HG03097 (cell line): Measurements from ENCODE around the gene CDCA8.
"Not testable (repeated sequence)": the region's sequence is repeated elsewhere in the genome, so short reads cannot be mapped to it uniquely, and the experiment has no call there.

Source experiments
- ATAC-seq: cut with Tn5 transposase; IDR thresholded peaks from one replicate; pipeline ENCODE4 v1.9.1; 2021; ENCODE audit not compliant: unreplicated experiment, low FRiP score

CDCA8 gene

DNA sequence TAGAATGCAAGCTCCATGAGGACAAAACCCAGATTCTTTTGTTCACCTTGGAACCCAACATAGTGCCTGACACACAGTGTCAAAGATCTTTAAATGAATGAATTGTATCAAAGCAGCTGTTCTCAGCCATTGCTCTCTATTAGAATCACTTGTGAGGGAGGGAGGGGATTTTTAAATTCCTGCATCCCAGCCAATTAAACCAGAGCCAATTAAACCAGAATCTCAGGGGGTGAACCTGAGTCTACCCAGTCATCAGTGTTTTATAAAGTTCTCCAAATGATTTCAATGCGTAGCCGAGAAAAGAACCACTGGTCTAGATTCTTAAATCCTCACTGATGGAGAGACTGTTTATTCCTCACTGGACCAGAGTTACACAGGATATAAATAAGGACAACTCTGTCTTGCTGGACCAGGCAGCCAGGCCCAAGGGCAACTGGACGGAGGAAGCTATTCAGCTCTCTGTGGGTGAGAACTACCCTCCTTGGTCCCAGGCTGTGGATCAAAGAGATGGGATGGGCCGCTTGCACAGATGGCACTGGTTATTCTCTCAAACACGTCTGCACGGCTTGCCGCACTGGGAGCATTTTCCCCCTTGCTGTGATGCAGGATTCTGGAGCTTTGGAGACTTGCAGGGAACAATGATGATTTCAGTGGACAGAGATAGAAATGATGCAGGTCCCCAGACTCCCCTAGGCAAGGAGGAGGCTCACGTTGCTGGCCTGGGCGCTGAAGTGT lies 20.0 kb upstream of the CDCA8 start:
- ATAC-seq: no peak

DNA sequence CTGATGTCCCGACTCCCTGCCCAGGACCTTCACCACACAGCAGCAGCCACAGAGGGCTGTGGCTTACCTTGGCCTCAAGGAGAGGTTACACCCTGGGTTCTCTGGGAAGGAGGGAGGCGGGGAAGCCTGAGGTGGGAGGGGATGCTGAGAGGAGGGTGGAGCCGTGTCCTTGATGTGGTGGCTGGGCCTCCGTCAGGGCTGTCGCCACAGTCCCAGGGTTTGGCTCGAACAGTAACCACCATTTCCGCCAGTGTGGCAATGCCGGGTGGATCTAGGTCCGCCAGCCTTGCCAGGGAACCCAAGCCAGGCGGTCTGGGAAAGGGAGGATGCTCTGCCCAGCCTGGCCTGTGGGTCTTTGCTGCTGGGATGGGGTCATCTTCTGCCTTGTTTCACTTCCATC lies 18.4 kb upstream of the CDCA8 start:
- no peak for ATAC-seq

DNA sequence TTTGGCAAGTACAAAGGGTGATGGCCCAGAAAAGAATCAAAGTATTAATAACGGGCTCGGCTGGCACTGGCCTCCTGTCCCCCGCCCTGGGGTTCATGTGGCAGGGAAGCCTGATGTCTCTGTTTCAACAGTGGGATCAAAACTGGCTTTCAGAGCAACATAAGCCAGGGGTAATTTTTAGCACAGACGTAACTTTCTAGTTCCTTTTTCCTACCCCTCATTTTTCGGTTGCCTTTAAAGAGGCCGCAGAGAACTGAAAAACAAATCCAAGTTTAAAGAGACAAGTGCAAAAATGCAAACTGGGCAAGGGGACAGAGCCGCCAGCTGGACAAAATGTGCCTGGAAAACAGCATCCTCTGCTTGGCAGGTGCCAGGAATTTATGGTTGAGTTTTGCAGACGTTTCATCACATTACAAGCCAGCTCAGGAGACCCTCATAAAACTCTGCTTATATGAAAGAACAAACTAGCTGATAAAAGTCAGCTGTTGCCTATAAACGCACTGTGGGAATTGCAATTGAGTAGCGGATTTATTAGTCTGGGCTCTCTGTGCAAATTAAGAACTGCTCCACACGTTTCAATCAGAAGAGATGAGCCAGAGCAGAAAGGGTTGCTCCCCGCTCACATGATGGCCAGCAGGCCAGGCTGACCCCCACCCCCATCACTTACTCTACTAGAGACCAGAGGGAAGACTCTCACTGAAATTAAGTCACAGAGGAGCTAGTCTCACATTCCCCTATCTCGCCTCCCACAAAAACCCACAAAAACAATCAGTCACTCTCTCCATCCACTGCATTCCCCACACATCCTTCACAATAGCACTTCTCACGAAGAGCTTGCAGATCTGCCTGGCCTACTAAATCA lies 15.8 kb upstream of the CDCA8 start:
- ATAC-seq: no peak

DNA sequence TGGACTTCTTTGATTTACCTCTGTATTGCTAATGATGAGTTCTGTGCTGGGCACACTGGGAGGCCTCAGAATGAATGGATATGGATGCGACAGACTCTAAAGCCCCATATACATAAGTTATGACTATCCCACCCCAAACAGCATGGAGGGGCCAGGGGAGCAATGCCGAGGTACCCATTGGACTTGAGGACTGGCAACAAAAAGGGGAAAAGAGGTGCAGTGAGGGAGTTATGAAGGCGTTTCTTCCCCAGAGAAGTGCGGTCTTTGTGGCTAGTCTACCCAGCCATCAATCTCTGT lies 15.2 kb upstream of the CDCA8 start:
- ATAC-seq: no peak

DNA sequence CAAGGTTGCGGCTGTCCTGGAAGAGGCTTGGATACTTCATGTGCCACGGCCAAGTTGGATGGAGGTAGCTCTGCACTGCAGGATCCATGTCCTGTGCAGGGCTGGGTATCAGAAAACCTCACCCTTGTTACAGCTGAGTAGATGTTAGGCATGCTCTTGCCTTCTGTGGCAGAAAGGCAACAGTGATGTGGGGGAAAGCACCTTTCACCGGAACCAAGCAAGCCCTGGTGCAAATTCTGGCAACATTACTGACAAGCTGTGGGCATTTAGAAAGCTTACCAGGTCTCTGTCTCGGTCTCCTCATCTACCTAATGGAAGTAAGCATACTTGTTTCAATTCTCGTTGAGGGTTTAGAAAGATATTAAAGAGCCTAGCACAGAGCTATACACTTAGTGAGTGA lies 14.5 kb upstream of the CDCA8 start:
- ATAC-seq: no peak

DNA sequence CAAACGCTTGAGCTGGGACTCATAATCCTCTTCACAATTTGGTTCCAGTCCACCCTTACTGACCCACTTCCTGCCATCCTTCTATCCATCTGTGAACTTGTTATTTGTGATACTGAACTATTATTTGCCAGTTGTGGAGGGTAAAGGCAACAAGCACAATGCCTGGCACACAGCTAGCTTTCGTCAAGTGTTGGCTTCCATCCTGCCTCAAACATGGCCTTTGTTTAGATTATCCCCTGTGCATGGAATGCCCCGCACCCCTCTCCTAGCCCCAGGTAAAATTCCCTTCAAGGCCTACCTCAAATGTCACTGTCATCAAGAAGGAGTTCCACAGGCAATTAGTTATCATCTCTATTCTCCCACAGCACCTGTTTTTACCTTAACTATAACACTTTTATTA lies 11.4 kb upstream of the CDCA8 start:
- no peak for ATAC-seq

DNA sequence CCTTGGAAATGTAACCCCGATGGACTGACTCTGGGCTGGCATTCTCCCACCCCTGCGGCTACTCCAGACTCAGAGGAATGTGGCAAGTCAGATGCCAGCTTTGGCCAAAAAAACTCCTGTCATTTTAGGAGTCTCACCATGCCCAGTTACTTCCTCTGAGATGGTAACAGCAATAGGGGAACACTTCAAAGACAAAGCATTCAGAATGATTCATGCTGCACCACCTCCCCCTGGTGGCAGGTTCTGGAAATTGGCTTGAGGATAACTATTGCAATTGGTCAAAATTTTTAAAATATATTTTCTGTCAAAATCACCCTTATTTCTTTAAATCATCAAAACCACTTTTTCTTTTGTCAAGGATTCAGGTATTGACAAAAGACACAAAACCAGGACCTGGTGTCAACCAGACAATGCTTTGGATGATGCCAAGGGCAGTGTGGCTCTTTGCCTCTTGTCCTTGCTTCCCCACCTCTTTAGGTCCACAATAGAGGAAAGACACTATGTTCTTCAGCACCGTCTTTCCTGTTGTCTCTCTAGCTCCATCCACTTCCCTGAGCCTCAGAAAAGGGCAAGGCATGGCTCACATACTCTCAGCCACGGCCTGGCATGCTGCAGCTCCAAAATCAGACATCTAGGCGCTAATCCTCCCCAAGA lies 9.9 kb upstream of the CDCA8 start:
- ATAC-seq: no peak

DNA sequence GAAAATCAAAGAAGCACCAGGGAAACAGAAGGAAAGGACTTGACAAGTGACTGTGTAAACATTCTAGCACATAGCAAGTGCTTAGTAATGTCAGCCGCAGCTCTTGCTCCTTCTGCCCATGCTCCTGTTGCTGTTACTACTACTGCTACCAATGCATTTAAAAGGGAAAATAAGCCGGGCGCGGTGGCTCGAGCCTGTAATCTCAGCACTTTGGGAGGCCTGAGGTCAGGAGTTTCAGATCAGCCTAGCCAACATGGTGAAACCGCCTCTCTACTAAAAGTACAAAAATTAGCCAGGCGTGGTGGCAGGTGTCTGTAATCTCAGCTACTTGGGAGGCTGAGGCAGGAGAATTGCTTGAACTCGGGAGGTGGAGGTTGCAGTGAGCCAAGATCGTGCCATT lies 8.1 kb upstream of the CDCA8 start:
- ATAC-seq: not testable (repeated sequence)

DNA sequence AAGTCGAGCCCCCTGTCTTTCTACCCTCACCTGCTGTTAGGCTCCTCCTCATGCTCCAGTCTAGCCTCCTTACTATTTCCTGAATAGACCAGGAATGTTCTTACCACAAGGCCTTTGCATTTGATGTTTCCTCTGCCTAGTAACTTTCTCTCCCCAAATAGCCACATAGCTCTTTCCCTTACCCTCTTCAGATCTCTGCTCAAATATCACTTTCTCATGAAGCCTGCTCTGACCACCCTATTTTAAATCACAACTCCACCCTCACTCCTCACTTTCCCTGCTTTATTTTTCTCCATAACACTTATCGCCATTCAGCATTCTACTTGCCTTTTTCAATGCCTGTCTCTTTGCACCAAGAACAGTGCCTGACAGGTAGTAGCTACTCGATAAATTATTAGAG lies 6.6 kb upstream of the CDCA8 start:
- no peak for ATAC-seq

DNA sequence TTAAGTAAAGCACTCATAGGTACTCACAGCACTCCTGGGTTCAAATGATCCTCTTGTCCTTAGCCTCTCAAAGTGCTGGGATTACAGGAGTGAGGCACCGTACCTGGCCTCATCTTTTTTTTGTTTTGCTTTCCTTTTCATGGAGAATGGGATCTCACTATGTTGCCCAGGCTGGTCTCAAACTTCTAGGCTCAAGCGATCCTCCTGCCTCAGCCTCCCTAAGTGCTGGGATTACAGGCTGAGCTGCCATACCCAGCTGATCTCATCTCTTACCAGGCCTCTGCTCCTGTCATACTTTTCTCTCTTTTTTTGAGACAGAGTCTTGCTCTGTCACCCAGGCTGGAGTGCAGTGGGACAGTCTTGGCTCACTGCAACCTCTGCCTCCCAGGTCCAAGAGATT lies 4.6 kb upstream of the CDCA8 start:
- ATAC-seq: not testable (repeated sequence)

DNA sequence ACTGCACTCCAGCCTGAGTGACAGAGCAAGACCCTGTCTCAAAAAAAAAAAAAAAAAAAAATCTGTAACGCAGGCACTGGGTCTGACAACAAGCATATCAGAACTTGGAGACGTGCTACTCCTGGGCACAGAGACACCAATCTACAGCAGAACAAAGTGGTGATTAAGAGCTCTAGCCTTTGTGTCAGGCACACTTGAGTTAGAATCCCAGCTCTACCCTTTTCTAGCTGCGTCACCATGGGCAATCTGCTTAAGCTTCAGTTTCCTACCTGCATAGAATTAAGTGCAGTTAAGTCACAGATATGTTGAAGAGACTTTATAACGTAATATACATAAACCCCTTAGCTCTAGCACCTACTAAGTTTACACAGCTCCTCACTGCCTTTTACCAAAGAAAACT lies 3.4 kb upstream of the CDCA8 start:
- ATAC-seq: no peak

DNA sequence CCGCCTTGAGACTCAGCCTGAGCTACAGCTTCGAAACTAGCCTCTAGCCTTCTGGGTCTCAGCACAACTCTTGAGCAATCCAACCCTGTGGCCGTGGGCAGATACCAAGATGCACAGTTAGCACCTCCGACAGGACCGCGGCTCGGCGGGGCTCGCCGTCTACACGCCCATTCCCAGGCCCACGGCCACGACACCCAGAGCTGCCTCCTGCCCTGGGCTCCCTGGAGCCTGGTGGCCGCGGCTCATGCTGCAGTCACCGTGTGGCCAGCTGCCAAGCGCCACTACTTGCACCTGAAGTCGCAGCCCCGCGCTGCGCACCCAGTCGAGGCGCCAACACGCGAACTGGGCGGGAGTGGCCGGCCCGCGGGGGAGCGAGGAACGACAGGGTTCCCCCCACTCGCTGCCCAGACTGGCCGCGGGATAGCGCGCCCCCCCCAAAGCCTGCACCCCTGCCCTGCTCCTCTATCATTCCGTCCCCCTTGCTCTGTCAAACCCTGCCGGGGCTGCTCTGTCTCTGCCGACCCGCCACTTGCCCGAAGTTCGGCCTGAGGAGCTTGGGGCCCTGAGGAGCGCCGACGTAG lies 729 bp upstream of the CDCA8 start:
- ATAC-seq: peak; percentile 14

DNA sequence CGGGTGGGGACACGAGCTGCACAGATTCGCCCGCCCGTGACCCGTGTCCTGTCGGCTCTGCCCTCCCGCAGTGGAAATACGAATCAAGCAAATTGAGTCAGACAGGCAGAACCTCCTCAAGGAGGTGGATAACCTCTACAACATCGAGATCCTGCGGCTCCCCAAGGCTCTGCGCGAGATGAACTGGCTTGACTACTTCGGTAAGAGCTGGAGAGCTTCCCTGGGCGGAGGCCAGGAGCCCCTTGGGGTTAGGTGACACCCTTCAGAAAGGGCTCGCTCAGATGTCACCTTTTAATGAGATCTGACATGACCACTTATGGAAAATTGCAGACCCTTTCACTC lies 489 bp downstream of the CDCA8 start:
- no peak for ATAC-seq

DNA sequence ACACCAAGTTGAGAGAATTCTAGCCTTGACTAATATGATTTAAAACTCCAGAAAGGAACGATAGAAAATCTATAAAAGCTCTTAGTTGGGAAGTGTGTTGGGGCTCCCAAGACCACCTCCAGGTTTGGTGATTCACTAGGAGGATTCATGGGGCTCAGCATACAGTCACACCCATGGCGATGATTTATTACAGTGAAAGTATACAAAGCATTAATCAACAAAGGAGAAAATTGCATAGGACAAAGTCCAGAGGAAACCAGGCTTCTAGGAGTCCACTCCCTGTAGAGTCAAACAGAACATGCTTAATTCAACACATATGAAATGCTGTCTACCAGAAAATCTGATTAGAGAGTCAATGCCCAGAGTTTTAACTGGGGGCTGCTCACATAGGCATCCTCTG lies 4.8 kb downstream of the CDCA8 start:
- no peak for ATAC-seq

DNA sequence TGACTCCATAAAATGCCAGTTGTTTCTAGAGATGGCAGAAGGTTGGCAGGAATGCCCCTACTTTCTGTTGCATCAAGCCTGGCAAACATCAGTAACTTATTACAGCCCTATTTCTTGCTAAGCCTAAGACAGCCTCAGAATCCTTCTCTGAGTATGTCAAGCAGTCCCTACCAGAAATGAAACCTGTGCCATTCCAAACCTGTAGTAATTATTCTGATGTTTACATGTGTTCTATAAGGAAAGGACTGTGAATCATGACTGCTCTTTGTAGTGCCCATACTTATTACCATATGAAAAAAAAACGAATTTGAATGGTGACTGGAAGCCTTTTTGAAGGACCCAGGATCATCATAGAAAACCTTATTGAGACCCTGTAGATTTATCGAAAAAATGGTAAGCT lies 5.4 kb downstream of the CDCA8 start:
- ATAC-seq: no peak

DNA sequence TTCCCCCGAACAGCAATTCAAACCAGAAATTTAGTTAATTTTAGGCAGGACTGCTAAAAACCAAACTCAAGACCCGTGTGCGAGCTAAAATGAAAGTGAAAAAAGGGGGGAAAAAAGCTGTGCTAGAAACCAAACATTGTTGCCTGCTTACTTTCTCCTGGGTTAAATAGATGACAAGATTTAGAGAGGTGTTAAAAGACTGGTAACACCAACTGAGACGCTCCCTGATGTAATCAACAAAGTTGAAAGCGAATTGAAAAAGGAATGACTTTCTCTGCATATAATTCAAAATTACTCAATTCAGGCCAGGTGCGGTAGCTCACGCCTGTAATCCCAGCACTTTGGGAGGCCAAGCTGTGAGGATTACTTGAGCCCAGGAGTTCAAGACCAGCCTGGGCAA lies 6.8 kb downstream of the CDCA8 start:
- no peak for ATAC-seq

DNA sequence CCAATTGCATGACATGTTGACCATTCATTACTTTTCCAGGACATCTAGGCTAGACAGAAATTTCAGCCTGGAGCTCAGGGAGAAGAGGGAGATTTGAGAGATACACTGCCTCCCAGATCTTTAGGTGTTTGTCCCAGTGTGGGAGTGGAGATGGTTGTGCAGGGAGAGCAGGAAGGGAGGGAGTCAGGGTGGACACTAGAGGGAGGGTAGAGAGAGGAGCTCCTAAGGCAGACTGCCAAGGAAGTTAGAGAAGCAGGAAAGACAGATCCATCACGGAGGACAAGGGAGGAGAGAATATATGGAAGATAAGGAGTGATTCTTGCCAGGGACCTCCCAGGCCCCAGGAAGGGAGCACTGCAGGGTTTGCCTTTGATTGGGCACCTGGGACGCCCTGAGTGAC lies 8.7 kb downstream of the CDCA8 start:
- no peak for ATAC-seq

DNA sequence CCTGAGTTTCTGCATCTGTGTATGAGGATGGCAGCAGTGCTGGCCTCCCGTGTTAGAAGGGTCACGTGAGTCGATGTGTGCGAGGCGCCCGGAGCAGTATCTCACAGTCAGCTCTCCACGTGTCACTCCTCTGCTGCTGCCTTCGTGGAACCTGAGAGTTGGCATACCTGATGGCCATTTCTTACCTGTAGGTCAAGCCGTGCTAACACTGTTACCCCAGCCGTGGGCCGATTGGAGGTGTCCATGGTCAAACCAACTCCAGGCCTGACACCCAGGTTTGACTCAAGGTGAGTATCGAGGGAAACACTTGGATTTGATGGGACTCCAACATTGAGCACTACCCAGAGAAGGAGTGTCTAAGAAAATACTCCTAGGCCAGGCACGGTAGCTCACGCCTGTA lies 10.7 kb downstream of the CDCA8 start:
- no peak for ATAC-seq

DNA sequence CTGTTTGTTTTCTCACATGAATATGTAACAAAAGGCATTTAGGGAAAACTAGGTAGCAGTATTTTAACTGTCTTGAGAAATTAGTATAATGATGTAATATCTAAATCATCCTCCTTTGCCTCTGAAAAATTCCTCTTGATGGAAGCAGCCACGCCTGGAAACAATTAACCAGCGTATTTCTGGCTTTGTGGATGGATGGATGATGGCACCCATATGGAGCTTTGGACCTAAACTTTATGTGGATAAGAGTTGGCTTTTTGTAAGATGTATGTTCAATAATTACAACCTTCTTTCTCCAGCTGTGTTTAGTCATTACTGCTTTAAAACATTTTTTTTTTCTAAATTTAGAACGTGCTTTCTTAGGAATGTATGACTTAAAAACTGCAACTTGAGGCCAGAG lies 12.7 kb downstream of the CDCA8 start:
- ATAC-seq: no peak

DNA sequence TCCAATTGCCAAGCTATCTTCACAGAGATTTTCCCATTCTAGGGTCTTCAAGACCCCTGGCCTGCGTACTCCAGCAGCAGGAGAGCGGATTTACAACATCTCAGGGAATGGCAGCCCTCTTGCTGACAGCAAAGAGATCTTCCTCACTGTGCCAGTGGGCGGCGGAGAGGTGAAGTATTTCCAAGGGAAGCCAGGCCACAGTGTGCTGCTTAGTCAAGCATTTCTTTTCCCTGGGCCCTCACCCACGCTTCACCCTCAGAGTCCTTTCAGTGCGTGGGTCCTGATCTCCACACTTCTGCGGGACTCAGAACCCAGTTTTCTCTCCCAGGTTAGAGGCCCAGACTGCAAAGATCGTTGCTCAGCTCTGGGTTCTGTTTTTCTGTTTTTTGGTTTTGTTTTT lies 13.1 kb downstream of the CDCA8 start:
- ATAC-seq: no peak

DNA sequence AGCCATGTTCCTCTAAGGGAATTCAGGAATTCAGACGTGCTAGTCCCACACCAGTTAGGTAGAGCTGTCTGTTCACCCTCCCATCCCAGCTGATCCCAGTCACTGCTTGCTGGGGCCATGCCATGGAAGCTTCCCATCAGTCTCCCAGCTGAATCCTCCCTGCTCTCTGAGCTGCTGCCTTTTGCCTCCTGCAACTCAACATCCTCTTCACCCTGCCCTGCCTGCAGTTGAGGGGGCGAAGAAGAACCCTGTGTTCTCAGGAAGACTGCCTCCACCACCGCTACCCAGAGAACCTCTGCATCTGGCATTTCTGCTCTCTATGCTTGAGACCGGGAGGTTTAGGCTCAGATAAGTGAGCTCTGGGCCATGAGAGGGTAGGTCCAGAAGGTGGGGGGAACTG lies 16.2 kb downstream of the CDCA8 start:
- ATAC-seq: no peak

DNA sequence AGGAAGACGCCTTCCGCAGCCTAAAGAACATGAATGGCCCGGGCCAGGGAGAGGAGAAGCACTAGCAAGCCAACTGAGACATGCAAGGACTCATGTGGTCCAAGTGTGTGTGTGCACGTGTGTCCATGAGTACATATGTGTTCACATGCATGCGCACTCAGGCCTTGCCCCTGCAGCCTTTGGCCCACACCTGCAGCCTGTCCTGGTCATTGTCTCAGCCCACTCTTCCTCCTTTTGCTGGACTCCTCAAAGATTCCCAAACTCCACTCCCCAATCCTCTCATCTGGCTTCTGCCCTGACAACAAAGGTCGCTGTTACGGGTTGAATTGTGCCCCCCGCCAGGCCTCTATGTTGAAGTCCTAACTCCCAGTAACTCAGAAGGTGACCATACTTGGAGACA lies 21.9 kb downstream of the CDCA8 start:
- no peak for ATAC-seq
